ENCODE data around the gene ELOVL6. TPM values are rescaled to one million over a fixed set of nuclear protein-coding genes. Genes with fewer than 3 reads are reported as not detected.
"Not testable (repeated sequence)": the region's sequence is repeated elsewhere in the genome, so short reads cannot be mapped to it uniquely, and the experiment has no call there.

ELOVL6 gene
- total and polyA plus RNA-seq, 11 donors: 0.50 to 22.4 (median 2.9) TPM

GRCh38 chr4:110224812-110225211 is 26.4 kb upstream of the ELOVL6 start:
- Histone ChIP-seq H3K36me3 (no peaks in the 10 kb centered on the region), H3K27me3 (peaks cover 0 to 2% (median 0%) of the 10 kb centered on the region in 9 donors), H3K4me1 (no peaks in the 10 kb centered on the region), H3K27ac (no peak overlapping the region), H3K9me3 (no peaks in the 10 kb centered on the region), H3K4me3 (no peak overlapping the region)
- DNase-seq: no peak
- TF ChIP-seq, protein P1, sequence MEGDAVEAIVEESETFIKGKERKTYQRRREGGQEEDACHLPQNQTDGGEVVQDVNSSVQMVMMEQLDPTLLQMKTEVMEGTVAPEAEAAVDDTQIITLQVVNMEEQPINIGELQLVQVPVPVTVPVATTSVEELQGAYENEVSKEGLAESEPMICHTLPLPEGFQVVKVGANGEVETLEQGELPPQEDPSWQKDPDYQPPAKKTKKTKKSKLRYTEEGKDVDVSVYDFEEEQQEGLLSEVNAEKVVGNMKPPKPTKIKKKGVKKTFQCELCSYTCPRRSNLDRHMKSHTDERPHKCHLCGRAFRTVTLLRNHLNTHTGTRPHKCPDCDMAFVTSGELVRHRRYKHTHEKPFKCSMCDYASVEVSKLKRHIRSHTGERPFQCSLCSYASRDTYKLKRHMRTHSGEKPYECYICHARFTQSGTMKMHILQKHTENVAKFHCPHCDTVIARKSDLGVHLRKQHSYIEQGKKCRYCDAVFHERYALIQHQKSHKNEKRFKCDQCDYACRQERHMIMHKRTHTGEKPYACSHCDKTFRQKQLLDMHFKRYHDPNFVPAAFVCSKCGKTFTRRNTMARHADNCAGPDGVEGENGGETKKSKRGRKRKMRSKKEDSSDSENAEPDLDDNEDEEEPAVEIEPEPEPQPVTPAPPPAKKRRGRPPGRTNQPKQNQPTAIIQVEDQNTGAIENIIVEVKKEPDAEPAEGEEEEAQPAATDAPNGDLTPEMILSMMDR (IDR thresholded peaks at IDR 0.05): no peak
- TF ChIP-seq POLR2A (IDR thresholded peaks at IDR 0.05): no peak
- intact Hi-C loops (cut with DNase I): no loop called here
- ATAC-seq: no peak
- WGBS, 4 donors: 21 to 34% (median 22%) methylated on average over 4 of the region's 4 CpGs

DNA sequence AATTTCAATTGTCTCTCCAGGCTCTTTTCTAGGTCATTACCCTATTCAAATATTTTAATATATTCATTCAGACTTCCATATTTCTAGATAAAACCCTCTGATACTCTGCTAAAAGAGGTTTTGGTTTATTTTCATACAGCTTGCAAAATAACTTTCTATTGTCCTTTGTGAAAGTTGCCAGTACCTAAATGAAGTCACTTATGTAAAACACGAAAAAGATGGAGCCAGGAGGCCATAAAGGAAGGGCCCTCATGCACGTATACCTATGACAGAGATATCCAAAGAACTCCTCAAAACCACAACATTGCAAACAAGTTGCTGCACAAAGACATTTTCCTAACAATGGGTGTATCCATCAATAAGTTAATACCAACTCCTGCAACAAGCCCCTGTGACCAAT is 25.7 kb upstream of the ELOVL6 start:
- Histone ChIP-seq H3K27me3 (peaks cover 0 to 2% (median 0%) of the 10 kb centered on the region in 9 donors), H3K4me1 (no peaks in the 10 kb centered on the region), H3K36me3 (no peaks in the 10 kb centered on the region), H3K9me3 (peaks cover 0 to 2% (median 0%) of the 10 kb centered on the region in 12 donors), H3K4me3 (no peak overlapping the region), H3K27ac (no peak overlapping the region)
- no peak for ATAC-seq
- WGBS, 4 donors: 86 to 90% (median 89%) methylated on average over 2 of the region's 2 CpGs
- intact Hi-C loops (cut with DNase I): no loop called here
- TF ChIP-seq, protein P1 (IDR thresholded peaks at IDR 0.05): no peak
- no peak for TF ChIP-seq POLR2A (IDR thresholded peaks at IDR 0.05)
- no peak for DNase-seq

GRCh38 chr4:110218935-110219334 is 20.5 kb upstream of the ELOVL6 start:
- intact Hi-C loops (cut with DNase I): loop anchor here in 1 of 10 donors (10.0 kb wide), 1 partner anchor 286 kb away; no protein-coding TSS in a partner anchor
- DNase-seq, H3K27ac ChIP-seq, H3K4me3 ChIP-seq, H3K36me3 ChIP-seq, H3K4me1 ChIP-seq, H3K27me3 ChIP-seq, ATAC-seq: not testable (repeated sequence)
- 91 to 100% (median 98%) methylated on average over 1 of the region's 1 CpG for WGBS, 4 donors
- H3K9me3 ChIP-seq: peaks cover 0 to 10% (median 0%) of the 10 kb centered on the region in 12 donors

DNA sequence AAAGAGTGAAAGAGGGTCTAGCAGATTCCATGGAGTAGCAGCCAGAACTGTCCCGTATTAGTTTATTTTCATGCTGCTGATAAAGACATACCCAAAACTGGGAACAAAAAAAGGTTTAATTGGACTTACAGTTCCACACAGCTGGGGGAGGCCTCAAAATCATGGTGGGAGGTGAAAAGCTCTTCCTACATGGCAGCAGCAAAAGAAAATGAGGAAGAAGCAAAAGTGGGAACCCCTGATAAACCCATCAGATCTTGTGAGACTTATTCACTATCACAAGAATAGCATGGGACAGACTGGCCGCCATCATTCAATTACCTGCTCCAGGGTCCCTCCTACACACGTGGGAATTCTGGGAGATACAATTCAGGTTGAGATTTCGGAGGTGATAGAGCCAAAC is 18.8 kb upstream of the ELOVL6 start:
- H3K4me1 ChIP-seq, H3K4me3 ChIP-seq, ATAC-seq, H3K27ac ChIP-seq, DNase-seq, H3K36me3 ChIP-seq, H3K27me3 ChIP-seq: not testable (repeated sequence)
- H3K9me3 ChIP-seq: peaks cover 0 to 10% (median 0%) of the 10 kb centered on the region in 12 donors
- 74 to 80% (median 77%) methylated on average over 4 of the region's 4 CpGs for WGBS, 4 donors
- intact Hi-C loops (cut with DNase I): loop anchor here in 1 of 10 donors (10.0 kb wide), 1 partner anchor 288 kb away; no protein-coding TSS in a partner anchor

- WGBS, 4 donors: 80 to 89% (median 84%) methylated on average over 6 of the region's 6 CpGs
- TF ChIP-seq POLR2A (IDR thresholded peaks at IDR 0.05): no peak
- TF ChIP-seq, protein P1 (IDR thresholded peaks at IDR 0.05): no peak
- H3K36me3 ChIP-seq: no peaks in the 10 kb centered on the region
- no peak overlapping the region for H3K4me3 ChIP-seq
- no peaks in the 10 kb centered on the region for H3K4me1 ChIP-seq
- DNase-seq (no peak), ATAC-seq (no peak)
- no peaks in the 10 kb centered on the region for H3K27me3 ChIP-seq
- H3K9me3 ChIP-seq: peaks cover 0 to 10% (median 0%) of the 10 kb centered on the region in 12 donors
- no peak overlapping the region for H3K27ac ChIP-seq
- intact Hi-C loops (cut with DNase I): loop anchor here in 1 of 10 donors (10.0 kb wide), 1 partner anchor 289 kb away; no protein-coding TSS in a partner anchor
Observed at GRCh38 chr4:110216129-110216528, 17.7 kb upstream of the ELOVL6 start.
